Measurements from ENCODE around the gene FBXO17.

GRCh38 chr19:38922482-38922881 is 53.1 kb downstream of the FBXO17 start:
- TF ChIP-seq POLR2AphosphoS5 (IDR thresholded peaks at IDR 0.05; ENCODE audit: low read depth, low read length), result no peak
- TF ChIP-seq CTCF (CRISPR knock-in tag; IDR thresholded peaks at IDR 0.05), result no peak
- no peak for TF ChIP-seq POLR2A (IDR thresholded peaks at IDR 0.05; ENCODE audit: insufficient read depth in 1 of 2, low read depth in 2 of 2, low read length in 2 of 2)
- TF ChIP-seq BCL6 (CRISPR knock-in tag; IDR thresholded peaks at IDR 0.05), result no peak
